ENCODE data around the gene CRISP2. TPM values are rescaled to one million over a fixed set of nuclear protein-coding genes. Genes with fewer than 3 reads are reported as not detected.
"Not testable (repeated sequence)": the region's sequence is repeated elsewhere in the genome, so short reads cannot be mapped to it uniquely, and the experiment has no call there.

Gene CRISP2
- polyA plus RNA-seq, 4 donors: 0.30 TPM; not detected in 3

DNA sequence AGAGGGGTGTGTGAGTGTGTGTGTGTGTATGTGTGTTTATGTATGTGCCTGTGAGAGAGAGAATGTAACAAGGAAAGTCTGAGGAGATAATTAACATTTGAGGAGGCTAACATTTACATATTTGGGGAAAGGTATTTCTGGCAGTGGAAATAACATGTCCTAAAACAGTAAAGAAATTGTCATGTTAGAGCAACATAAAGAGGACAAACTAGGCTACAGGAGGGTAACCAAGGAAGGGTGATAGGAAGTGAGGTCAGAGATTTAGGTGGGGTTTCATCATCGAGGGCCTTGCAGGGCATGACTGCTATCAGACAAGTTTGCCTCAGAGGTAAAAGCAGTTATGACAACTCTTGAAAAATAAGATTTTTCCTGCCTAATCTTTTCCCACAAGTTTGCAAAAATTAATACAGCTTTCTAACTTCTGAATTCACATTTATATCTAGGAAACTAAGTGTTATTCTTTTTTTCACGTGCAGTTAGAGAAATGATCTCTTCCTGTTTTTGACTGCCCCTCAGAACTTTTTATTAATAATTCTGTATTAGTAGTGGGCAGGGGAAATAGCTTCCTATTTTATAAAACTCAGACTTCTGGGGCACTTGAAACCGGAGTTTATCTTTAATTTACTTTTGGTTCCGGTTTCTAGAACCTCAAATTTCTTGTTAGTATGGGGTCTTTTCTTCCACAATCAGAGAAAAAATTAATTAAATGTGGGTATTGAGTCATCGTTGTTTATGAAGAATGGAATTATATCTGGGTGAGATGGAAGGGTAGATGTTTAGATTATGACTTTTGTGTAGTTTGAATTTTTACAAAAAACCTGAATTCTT lies 46.2 kb downstream of the CRISP2 start:
- Histone ChIP-seq H3K36me3 (ENCODE audit: control insufficient read depth in 3 of 3, insufficient read depth in 2 of 3, low read depth in 1 of 3, low read length in 3 of 3) (no peaks in the 10 kb centered on the region), H3K27ac (ENCODE audit: low read depth in 1 of 3, low read length in 2 of 3) (no peak overlapping the region), H3K27me3 (ENCODE audit: control insufficient read depth in 3 of 3, insufficient read depth in 3 of 3, low read length in 3 of 3) (no peaks in the 10 kb centered on the region), H3K4me3 (ENCODE audit: low read depth in 1 of 3, low read length in 3 of 3) (no peak overlapping the region), H3K9me3 (ENCODE audit: control insufficient read depth in 2 of 2, insufficient read depth in 1 of 2, low read depth in 1 of 2, low read length in 1 of 2) (no peaks in the 10 kb centered on the region), H3K4me1 (ENCODE audit: control insufficient read depth in 3 of 3, insufficient read depth in 2 of 3, low read depth in 1 of 3, low read length in 2 of 3) (no peaks in the 10 kb centered on the region)
- DNase-seq (no peak), FAIRE-seq (no peak)
- 49 to 54% (median 51%) methylated on average over 5 of the region's 5 CpGs for WGBS, 3 donors

DNA sequence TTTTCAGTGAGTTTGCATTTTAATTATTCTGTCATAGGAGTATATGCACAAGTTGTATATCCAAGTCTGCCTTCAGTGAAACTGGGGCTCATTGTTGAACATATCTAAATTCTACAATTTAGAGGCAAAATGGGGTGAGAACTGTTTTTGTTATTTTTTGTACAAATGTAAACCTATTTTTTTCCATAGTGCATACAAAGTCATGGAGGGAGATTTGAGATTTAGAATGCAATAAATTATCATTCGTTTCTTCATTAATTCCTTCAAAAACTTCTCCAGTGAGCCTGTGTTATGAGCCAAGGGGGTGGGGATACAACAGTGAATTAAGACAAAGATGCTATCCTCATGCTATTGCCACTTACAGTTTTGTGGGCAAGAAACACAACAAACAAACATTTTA lies 46.9 kb downstream of the CRISP2 start:
- WGBS, 3 donors: 26 to 45% (median 30%) methylated on average over 1 of the region's 1 CpG
- Histone ChIP-seq H3K27ac (ENCODE audit: low read depth in 1 of 3, low read length in 2 of 3) (no peak overlapping the region), H3K4me1 (ENCODE audit: control insufficient read depth in 3 of 3, insufficient read depth in 2 of 3, low read depth in 1 of 3, low read length in 2 of 3) (no peaks in the 10 kb centered on the region), H3K9me3 (ENCODE audit: control insufficient read depth in 2 of 2, insufficient read depth in 1 of 2, low read depth in 1 of 2, low read length in 1 of 2) (no peaks in the 10 kb centered on the region), H3K36me3 (ENCODE audit: control insufficient read depth in 3 of 3, insufficient read depth in 2 of 3, low read depth in 1 of 3, low read length in 3 of 3) (no peaks in the 10 kb centered on the region), H3K4me3 (ENCODE audit: low read depth in 1 of 3, low read length in 3 of 3) (no peak overlapping the region), H3K27me3 (ENCODE audit: control insufficient read depth in 3 of 3, insufficient read depth in 3 of 3, low read length in 3 of 3) (no peaks in the 10 kb centered on the region)
- DNase-seq (no peak), FAIRE-seq (no peak)

- H3K27me3 ChIP-seq (ENCODE audit: control insufficient read depth in 3 of 3, insufficient read depth in 3 of 3, low read length in 3 of 3): no peaks in the 10 kb centered on the region
- H3K4me3 ChIP-seq (ENCODE audit: low read depth in 1 of 3, low read length in 3 of 3): no peak overlapping the region
- no peaks in the 10 kb centered on the region for H3K9me3 ChIP-seq (ENCODE audit: control insufficient read depth in 2 of 2, insufficient read depth in 1 of 2, low read depth in 1 of 2, low read length in 1 of 2)
- H3K36me3 ChIP-seq (ENCODE audit: control insufficient read depth in 3 of 3, insufficient read depth in 2 of 3, low read depth in 1 of 3, low read length in 3 of 3): no peaks in the 10 kb centered on the region
- FAIRE-seq: no peak
- no peak for DNase-seq
- H3K4me1 ChIP-seq (ENCODE audit: control insufficient read depth in 3 of 3, insufficient read depth in 2 of 3, low read depth in 1 of 3, low read length in 2 of 3): no peaks in the 10 kb centered on the region
- no peak overlapping the region for H3K27ac ChIP-seq (ENCODE audit: low read depth in 1 of 3, low read length in 2 of 3)
- WGBS, 3 donors: 74 to 78% (median 75%) methylated on average over 3 of the region's 3 CpGs
These were observed 48.5 kb downstream of the CRISP2 start for GRCh38 chr6:49664817-49665216.

DNA sequence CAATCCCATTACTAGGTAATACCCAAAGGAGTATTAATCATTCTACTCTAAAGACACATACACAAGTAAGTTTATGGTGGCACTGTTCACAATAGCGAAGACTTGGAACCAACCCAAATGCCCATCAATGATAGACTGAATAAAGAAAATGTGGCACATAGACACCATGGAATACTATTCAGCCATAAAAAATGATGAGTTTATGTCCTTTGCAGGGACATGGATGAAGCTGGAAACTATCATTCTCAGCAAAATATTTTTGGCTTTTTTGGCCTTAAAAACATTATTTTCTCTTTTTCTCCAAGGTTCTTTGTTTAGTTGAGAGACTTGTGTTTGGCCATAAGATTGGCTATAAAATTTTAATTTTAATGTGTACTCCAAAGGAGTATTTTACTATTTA lies 49.3 kb downstream of the CRISP2 start:
- H3K9me3 ChIP-seq (ENCODE audit: control insufficient read depth in 2 of 2, insufficient read depth in 1 of 2, low read depth in 1 of 2, low read length in 1 of 2); FAIRE-seq: not testable (repeated sequence)

DNA sequence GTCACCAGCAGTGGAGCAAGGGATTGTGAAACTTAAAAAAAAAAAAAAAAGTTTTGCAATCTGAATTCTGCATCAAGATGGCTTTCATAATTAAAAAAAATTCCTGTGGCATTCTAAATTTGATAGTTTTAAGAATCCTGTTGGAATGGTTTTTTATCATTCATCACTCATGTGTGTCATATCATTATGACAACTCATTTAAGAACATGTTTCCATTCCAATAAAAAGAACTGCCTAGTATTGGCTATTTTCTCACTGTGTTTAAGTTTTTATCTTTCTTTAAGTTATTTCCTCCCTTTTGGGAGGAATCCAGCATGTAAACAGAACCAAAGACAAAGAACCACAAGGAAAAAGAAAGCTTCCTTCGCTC lies 50.5 kb downstream of the CRISP2 start:
- no peak for FAIRE-seq
- no peaks in the 10 kb centered on the region for H3K4me1 ChIP-seq (ENCODE audit: control insufficient read depth in 3 of 3, insufficient read depth in 2 of 3, low read depth in 1 of 3, low read length in 2 of 3)
- no peak for DNase-seq
- H3K27ac ChIP-seq (ENCODE audit: low read depth in 1 of 3, low read length in 2 of 3): no peak overlapping the region
- H3K9me3 ChIP-seq (ENCODE audit: control insufficient read depth in 2 of 2, insufficient read depth in 1 of 2, low read depth in 1 of 2, low read length in 1 of 2): no peaks in the 10 kb centered on the region
- no peaks in the 10 kb centered on the region for H3K27me3 ChIP-seq (ENCODE audit: control insufficient read depth in 3 of 3, insufficient read depth in 3 of 3, low read length in 3 of 3)
- H3K36me3 ChIP-seq (ENCODE audit: control insufficient read depth in 3 of 3, insufficient read depth in 2 of 3, low read depth in 1 of 3, low read length in 3 of 3): no peaks in the 10 kb centered on the region
- no peak overlapping the region for H3K4me3 ChIP-seq (ENCODE audit: low read depth in 1 of 3, low read length in 3 of 3)
- WGBS, 3 donors: 27 to 40% (median 28%) methylated on average over 1 of the region's 1 CpG

More for the DNA sequence above, 49.3 kb downstream of the CRISP2 start:
- DNase-seq; H3K4me3 ChIP-seq (ENCODE audit: low read depth in 1 of 3, low read length in 3 of 3); H3K27me3 ChIP-seq (ENCODE audit: control insufficient read depth in 3 of 3, insufficient read depth in 3 of 3, low read length in 3 of 3); H3K27ac ChIP-seq (ENCODE audit: low read depth in 1 of 3, low read length in 2 of 3); H3K36me3 ChIP-seq (ENCODE audit: control insufficient read depth in 3 of 3, insufficient read depth in 2 of 3, low read depth in 1 of 3, low read length in 3 of 3); H3K4me1 ChIP-seq (ENCODE audit: control insufficient read depth in 3 of 3, insufficient read depth in 2 of 3, low read depth in 1 of 3, low read length in 2 of 3): not testable (repeated sequence)
- WGBS, 3 donors: 81 to 93% (median 88%) methylated on average over 1 of the region's 1 CpG

GRCh38 chr6:49662231-49662891 lies 51.0 kb downstream of the CRISP2 start:
- DNase-seq (no peak), FAIRE-seq (no peak)
- Histone ChIP-seq H3K27me3 (ENCODE audit: control insufficient read depth in 3 of 3, insufficient read depth in 3 of 3, low read length in 3 of 3) (no peaks in the 10 kb centered on the region), H3K4me1 (ENCODE audit: control insufficient read depth in 3 of 3, insufficient read depth in 2 of 3, low read depth in 1 of 3, low read length in 2 of 3) (no peaks in the 10 kb centered on the region), H3K36me3 (ENCODE audit: control insufficient read depth in 3 of 3, insufficient read depth in 2 of 3, low read depth in 1 of 3, low read length in 3 of 3) (no peaks in the 10 kb centered on the region), H3K9me3 (ENCODE audit: control insufficient read depth in 2 of 2, insufficient read depth in 1 of 2, low read depth in 1 of 2, low read length in 1 of 2) (no peaks in the 10 kb centered on the region), H3K4me3 (ENCODE audit: low read depth in 1 of 3, low read length in 3 of 3) (no peak overlapping the region), H3K27ac (ENCODE audit: low read depth in 1 of 3, low read length in 2 of 3) (no peak overlapping the region)
- 68 to 80% (median 76%) methylated on average over 1 of the region's 1 CpG for WGBS, 3 donors

GRCh38 chr6:49653942-49654341 lies 59.4 kb downstream of the CRISP2 start:
- H3K4me1 ChIP-seq (ENCODE audit: control insufficient read depth in 3 of 3, insufficient read depth in 2 of 3, low read depth in 1 of 3, low read length in 2 of 3): no peaks in the 10 kb centered on the region
- H3K4me3 ChIP-seq (ENCODE audit: low read depth in 1 of 3, low read length in 3 of 3): no peak overlapping the region
- no peak for FAIRE-seq
- no peaks in the 10 kb centered on the region for H3K36me3 ChIP-seq (ENCODE audit: control insufficient read depth in 3 of 3, insufficient read depth in 2 of 3, low read depth in 1 of 3, low read length in 3 of 3)
- no peaks in the 10 kb centered on the region for H3K27me3 ChIP-seq (ENCODE audit: control insufficient read depth in 3 of 3, insufficient read depth in 3 of 3, low read length in 3 of 3)
- WGBS, 3 donors: 96 to 100% (median 100%) methylated on average over 1 of the region's 1 CpG
- no peaks in the 10 kb centered on the region for H3K9me3 ChIP-seq (ENCODE audit: control insufficient read depth in 2 of 2, insufficient read depth in 1 of 2, low read depth in 1 of 2, low read length in 1 of 2)
- DNase-seq: no peak
- no peak overlapping the region for H3K27ac ChIP-seq (ENCODE audit: low read depth in 1 of 3, low read length in 2 of 3)

DNA sequence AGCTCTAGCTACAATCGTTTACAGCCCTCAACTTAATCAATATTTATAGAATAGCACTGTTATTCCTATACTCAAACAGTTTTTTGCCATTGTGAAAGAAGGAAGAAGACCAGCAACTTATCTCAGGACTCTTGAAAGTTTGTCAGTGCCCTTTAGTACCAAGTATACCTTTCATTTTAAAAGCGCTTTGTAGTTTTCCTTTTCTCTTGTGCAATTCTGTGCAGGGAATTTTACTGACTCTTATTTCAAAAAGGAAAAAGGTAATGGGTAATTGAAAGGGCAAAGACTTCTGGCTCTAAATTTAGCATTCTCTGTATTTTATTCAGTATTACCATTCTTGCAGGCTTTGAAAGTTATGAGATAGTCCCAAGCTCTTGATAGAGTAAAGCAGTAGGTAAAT lies 59.9 kb downstream of the CRISP2 start:
- WGBS, 3 donors: 48 to 60% (median 51%) methylated on average over 2 of the region's 2 CpGs
- Histone ChIP-seq H3K4me3 (ENCODE audit: low read depth in 1 of 3, low read length in 3 of 3) (no peak overlapping the region), H3K36me3 (ENCODE audit: control insufficient read depth in 3 of 3, insufficient read depth in 2 of 3, low read depth in 1 of 3, low read length in 3 of 3) (no peaks in the 10 kb centered on the region), H3K27me3 (ENCODE audit: control insufficient read depth in 3 of 3, insufficient read depth in 3 of 3, low read length in 3 of 3) (no peaks in the 10 kb centered on the region), H3K4me1 (ENCODE audit: control insufficient read depth in 3 of 3, insufficient read depth in 2 of 3, low read depth in 1 of 3, low read length in 2 of 3) (no peaks in the 10 kb centered on the region), H3K27ac (ENCODE audit: low read depth in 1 of 3, low read length in 2 of 3) (no peak overlapping the region), H3K9me3 (ENCODE audit: control insufficient read depth in 2 of 2, insufficient read depth in 1 of 2, low read depth in 1 of 2, low read length in 1 of 2) (no peaks in the 10 kb centered on the region)
- FAIRE-seq (no peak), DNase-seq (peak in 1 of 2 donors; percentile 10)
